ENCODE results near the gene RFX2.

The RFX2 gene

DNA sequence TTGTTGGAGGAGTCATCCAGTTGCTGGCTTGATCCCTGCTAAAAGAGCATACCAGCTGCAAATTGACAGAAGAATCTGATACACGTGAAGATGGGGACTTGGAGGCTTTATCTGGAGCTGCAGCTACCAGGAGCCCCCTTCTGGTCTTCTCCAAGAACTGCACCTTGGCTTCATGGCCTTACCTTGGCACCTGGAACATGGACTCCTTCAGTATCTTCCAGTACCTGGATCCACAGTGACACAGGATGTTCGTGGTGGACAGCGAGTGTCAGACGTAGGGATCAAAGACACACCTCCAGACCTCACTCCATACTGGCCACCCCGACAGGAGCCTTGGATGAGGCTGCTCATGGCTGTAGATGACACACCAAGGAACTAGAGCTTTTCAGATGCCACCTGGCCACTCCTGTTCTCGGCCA lies 15.3 kb upstream of the RFX2 start:
- Histone ChIP-seq H3K36me3 (no peaks in the 10 kb centered on the region), H3K27me3 (no peaks in the 10 kb centered on the region), H3K27ac (no peak overlapping the region), H3K4me3 (no peak overlapping the region), H3K9me3 (no peaks in the 10 kb centered on the region), H3K4me1 (no peaks in the 10 kb centered on the region)
- intact Hi-C loops (cut with DNase I; ENCODE audit: low total_unique reads) = loop anchor here (1.0 kb wide), 1 partner anchor 77 kb away; no protein-coding TSS in a partner anchor
- TF ChIP-seq, protein P1, sequence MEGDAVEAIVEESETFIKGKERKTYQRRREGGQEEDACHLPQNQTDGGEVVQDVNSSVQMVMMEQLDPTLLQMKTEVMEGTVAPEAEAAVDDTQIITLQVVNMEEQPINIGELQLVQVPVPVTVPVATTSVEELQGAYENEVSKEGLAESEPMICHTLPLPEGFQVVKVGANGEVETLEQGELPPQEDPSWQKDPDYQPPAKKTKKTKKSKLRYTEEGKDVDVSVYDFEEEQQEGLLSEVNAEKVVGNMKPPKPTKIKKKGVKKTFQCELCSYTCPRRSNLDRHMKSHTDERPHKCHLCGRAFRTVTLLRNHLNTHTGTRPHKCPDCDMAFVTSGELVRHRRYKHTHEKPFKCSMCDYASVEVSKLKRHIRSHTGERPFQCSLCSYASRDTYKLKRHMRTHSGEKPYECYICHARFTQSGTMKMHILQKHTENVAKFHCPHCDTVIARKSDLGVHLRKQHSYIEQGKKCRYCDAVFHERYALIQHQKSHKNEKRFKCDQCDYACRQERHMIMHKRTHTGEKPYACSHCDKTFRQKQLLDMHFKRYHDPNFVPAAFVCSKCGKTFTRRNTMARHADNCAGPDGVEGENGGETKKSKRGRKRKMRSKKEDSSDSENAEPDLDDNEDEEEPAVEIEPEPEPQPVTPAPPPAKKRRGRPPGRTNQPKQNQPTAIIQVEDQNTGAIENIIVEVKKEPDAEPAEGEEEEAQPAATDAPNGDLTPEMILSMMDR (IDR thresholded peaks at IDR 0.05) = peak; percentile 98
- DNase-seq = peak; percentile 58 to 77

DNA sequence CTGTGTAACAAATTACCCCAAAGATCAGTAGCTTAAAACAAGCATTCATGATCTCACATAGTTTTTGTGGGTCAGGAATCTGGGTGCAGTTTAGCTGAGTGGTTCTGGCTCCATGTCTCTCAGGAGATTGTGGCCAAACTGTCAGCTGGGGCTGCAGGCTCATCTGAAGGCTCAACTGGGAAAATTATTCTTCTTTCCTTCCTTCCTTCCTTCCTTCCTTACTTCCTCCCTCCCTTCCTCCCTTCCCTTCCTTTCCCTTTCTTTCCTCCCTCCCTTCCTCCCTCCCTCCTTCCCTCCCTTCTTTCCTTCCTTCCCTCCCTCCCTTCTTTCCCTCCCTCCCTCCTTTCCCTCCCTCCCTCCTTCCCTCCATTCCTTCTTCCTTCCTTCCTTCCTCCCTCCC lies 8.7 kb upstream of the RFX2 start:
- TF ChIP-seq, protein P1 (IDR thresholded peaks at IDR 0.05) = no peak
- Histone ChIP-seq H3K36me3 (no peaks in the 10 kb centered on the region), H3K4me3 (no peak overlapping the region), H3K4me1 (no peaks in the 10 kb centered on the region), H3K27me3 (no peaks in the 10 kb centered on the region), H3K27ac (no peak overlapping the region), H3K9me3 (peaks cover 0 to 8% (median 0%) of the 10 kb centered on the region in 3 donors)
- no peak for DNase-seq
- intact Hi-C loops (cut with DNase I; ENCODE audit: low total_unique reads) = loop anchor here (10.0 kb wide), 1 partner anchor 134 kb away; no protein-coding TSS in a partner anchor

DNA sequence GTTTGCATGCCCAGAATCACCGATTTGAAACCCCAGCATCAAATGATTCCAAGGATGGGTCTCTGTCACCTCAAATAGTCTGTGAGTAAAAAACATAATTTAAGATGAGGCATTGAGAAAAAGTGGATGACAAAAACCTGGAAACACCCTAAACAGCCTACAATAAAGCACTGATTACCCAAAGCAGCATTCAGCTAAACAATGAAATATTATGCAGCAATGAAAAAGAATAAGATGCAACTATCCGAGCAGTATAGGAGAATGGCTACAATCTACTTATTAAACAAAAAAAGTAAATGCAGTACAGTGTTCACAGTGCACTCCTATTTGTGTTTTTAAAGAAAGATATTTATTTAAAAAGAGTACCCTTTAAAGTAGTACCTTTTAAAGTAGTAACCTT lies 7.7 kb upstream of the RFX2 start:
- intact Hi-C loops (cut with DNase I; ENCODE audit: low total_unique reads) = loop anchor here (10.0 kb wide), 1 partner anchor 133 kb away; no protein-coding TSS in a partner anchor
- TF ChIP-seq, protein P1 (IDR thresholded peaks at IDR 0.05) = no peak
- Histone ChIP-seq H3K27me3 (no peaks in the 10 kb centered on the region), H3K4me3 (no peak overlapping the region), H3K27ac (no peak overlapping the region), H3K9me3 (peaks cover 0 to 8% (median 0%) of the 10 kb centered on the region in 3 donors), H3K4me1 (no peaks in the 10 kb centered on the region), H3K36me3 (no peaks in the 10 kb centered on the region)
- no peak for DNase-seq

DNA sequence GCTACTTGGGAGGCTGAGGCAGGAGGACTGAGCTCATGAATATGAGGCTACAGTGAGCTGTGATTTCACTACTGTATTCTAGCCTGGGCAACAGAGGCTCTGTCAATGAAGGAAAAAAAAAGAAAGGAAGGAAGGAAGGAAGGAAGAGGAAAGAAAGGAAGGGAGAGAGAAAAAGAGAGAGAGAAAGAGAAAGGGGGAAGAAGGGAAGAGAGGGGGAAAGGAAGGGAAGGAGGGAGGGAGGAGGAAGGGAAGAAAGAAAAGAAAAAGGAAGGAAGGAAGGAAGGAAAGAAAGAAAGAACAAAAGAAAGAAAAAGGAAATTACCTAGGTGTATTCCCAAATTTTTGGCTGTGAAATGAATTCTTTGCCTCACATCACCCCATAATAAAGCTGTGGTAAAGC lies 7.2 kb upstream of the RFX2 start:
- Histone ChIP-seq H3K27ac (no peak overlapping the region), H3K36me3 (no peaks in the 10 kb centered on the region), H3K4me3 (no peak overlapping the region), H3K4me1 (no peaks in the 10 kb centered on the region), H3K27me3 (no peaks in the 10 kb centered on the region), H3K9me3 (peaks cover 0 to 8% (median 0%) of the 10 kb centered on the region in 3 donors)
- no peak for DNase-seq
- intact Hi-C loops (cut with DNase I; ENCODE audit: low total_unique reads) = loop anchor here (10.0 kb wide), 1 partner anchor 133 kb away; no protein-coding TSS in a partner anchor
- TF ChIP-seq, protein P1 (IDR thresholded peaks at IDR 0.05) = no peak

DNA sequence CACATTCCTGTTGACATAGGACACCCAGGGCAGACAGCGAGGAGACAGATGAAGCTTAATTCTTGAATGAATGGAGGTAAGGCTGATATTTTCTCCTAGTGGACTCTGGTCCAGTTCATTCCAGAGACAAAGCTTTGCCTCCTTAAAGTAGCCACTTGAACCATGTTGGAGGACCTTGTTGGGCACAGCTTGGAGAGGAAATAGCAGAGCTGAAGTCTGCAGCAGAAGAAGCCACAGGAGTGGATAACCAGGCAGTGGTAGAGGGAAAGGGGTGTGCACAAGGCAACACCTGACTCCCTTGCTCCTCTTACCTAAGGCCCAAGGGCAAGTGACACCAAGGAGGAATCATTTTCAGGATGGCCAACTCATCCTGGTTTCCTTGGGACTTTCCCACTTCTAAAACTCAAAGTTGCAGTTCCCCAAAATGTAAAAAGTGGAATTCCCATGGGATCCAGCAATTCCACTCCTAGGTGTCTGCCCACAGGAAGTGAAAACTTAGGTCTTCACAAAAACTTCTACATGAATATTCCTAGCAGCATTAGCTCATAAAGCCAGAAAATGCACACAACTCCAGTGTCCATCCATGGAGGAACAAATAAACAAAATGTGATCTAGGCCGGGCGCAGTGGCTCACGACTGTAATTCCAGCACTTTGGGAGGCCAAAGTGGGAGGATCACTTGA lies 6.6 kb upstream of the RFX2 start:
- Histone ChIP-seq H3K27me3 (no peaks in the 10 kb centered on the region), H3K9me3 (peaks cover 0 to 8% (median 0%) of the 10 kb centered on the region in 3 donors), H3K27ac (no peak overlapping the region), H3K36me3 (no peaks in the 10 kb centered on the region), H3K4me1 (no peaks in the 10 kb centered on the region), H3K4me3 (no peak overlapping the region)
- no peak for DNase-seq
- TF ChIP-seq, protein P1 (IDR thresholded peaks at IDR 0.05) = no peak
- intact Hi-C loops (cut with DNase I; ENCODE audit: low total_unique reads) = loop anchor here (10.0 kb wide), 1 partner anchor 132 kb away; no protein-coding TSS in a partner anchor

Data from tibial artery (tissue), 4 donors.